HG03575 (cell line): ENCODE data around the gene MFAP2.
"Not testable (repeated sequence)": the region's sequence is repeated elsewhere in the genome, so short reads cannot be mapped to it uniquely, and the experiment has no call there.

Experiments used
- ATAC-seq: cut with Tn5 transposase; IDR thresholded peaks from one replicate; pipeline ENCODE4 v1.9.1; 2021; ENCODE audit not compliant: unreplicated experiment, insufficient number of reproducible peaks, low FRiP score; ENCODE audit errors: extremely low read depth

Gene MFAP2

DNA sequence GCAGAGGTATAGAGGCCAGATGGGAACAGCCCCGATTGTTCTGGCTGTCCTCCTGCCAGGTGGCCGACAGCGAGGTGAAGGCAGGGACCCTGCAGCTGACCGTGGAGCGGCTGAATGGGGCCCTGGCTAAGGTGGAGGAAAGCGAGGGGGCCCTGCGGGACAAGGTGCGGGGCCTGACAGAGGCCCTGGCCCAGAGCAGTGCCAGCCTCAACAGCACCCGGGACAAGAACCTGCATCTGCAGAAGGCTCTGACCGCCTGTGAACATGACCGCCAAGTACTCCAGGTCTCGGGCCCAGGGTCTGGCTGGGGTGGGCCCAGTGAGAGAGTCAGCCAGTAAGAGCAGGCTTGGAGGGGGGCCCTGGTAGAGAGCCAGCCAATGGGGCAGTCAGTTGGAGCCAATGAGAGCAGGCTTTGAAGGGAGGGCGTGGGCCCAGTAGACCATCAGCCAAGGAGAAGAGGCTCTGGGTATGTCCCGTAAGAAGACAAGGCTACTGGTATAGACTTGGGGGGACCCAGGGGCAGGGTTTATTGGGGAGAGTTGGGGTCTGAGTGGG is 11.3 kb downstream of the MFAP2 start:
- ATAC-seq = no peak

DNA sequence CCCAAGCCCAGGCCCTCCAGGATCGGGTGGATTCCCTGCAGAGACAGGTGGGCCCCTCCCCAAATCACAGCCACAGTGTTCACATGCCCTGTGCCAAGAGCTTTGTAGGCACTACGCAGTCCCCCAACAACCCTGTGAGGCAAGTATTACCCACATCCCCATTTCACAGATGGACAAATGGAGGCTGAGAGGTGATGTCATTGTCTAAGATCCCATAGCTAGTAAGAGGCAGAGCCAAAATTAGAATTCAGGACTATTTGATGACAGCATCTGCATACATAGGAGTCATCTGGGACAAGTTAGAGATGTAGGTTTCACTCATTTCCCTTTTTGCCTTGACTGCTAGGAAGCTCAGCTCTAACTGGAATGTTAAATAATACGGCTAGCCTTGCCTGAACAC is 12.0 kb downstream of the MFAP2 start:
- ATAC-seq = no peak

DNA sequence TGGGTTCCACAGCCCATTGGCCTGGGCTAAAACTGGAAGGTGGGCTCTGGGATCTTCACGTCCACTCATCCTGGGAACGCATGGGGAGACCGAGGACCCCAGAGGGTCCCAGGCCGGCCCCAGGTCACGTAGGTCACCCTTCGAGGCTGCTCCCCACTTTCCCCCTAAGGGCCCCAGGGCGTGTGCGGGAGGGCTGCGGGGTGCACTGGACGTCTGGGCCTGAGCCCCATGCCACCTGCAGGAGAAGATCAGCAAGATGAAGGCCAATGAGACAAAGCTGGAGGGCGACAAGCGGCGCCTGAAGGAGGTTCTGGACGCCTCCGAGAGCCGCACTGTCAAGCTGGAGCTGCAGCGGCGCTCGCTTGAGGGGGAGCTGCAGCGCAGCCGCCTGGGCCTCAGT is 12.5 kb downstream of the MFAP2 start:
- no peak for ATAC-seq

DNA sequence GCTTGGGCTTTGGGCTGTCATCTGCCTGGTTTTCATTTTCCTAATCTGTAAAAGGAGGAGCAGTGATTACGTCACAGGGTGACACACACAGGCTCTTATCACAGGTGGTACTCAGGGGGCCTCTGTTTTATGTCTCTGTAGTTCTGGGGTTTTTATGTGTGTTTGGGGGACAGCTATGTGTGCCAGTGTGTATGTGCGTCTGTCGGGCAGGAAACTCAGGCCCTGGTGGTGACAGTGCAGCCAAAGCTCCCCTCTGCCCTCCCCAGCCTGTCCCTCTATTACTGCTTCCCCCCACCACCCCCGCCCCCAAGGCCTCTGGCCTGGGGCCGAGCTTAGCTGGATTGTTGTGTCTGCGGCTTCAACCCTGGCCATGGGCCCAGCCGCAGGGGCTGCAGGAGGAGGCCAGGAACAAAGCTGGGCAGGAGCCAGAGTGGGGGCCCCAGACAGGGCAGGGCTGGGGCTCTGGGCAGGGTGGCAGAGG is 13.3 kb downstream of the MFAP2 start:
- ATAC-seq = no peak

DNA sequence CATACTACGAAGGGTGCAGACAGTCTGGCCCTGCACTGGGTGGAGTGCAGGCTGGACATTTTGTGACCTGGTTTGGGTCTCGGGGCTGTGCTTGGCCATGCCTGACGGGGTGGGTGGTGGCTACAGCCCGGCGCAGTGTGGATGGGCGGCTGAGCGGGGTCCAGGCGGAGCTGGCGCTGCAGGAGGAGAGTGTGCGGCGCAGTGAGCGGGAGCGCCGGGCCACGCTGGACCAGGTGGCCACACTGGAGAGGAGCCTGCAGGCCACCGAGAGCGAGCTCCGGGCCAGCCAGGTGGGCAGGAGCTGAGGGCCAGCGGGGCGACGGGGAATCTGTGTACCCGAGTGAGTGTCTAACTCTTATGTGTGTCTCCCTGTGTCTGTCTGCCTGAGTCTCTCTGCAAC is 14.1 kb downstream of the MFAP2 start:
- ATAC-seq = no peak

DNA sequence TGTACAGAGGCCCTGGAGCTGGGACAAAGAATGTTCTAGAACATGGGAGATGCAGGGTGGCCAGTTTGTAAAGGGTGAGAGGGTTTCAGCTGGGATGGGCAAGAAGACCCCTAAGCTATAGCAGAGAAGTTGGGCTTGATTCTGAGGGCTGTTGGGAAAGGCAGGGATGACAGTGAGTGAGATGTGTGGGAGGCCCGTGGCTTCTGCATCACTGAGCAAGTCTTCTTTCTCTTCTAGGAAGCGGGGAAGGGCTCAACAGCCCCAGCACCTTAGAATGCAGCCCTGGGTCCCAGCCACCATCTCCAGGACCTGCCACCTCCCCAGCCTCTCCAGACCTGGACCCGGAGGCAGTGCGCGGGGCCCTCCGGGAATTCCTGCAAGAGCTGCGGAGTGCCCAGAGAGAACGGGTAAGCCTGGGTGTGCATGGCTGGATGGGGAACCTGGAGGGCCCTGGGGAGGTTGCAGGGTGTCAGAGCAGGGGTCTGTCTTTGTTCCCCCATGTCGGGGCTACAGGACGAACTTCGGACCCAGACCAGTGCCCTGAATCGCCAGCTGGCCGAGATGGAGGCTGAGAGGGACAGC is 14.8 kb downstream of the MFAP2 start:
- no peak for ATAC-seq

DNA sequence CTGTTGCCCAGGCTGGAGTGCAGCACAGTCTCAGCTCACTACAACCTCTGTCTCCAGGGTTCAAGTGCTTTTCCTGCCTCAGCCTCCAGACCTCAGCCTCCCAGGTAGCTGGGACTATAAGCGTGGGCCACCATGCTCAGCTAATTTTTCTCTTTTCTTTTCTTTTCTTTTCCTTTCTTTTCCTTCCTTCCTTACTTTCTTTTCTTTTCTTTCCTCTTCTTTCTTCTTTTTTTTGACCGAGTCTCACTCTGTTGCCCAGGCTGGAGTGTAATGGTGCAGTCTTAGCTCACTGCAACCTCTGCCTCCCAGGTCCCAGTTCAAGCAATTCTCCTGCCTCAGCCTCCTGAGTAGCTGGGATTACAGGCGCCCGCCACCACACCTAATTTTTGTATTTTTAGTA is 16.3 kb downstream of the MFAP2 start:
- ATAC-seq = not testable (repeated sequence)

DNA sequence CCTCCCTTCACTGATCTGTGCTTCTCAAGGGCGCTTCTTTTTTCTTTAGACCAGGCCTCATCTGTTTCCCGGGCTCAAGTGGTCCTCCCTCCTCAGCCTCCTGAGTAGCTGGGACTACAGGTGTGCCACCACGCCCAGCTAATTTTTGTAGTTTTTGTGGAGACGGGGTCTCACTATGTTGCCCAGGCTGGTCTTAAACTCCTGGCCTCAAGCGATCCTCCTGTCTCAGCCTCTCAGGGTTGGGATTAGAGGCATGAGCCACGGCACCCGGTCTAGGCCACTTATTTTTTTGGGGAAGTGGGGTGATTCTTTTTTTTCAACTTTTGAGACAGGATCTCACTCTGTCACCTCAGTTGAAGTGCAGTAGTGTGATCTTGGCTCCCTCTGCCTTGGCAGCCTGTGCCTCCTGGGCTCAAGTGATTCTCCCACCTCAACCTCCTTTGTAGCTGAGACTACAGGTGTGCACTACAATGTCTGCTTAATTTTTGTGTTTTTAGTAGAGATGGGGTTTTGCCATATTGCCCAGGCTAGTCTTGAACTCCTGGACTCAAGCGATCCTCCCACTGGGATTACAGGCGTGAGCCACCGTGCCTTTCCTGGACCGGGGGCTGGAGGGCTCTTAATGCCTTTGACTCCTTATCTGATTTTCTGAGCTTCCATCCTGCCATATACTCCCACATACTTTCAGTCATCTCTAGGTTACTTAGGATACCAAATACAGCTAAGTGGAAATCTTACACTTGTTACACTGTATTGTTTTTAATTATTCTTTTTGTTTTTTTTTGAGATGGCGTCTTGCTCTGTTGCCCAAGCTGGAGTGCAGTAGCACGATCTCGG is 18.9 kb downstream of the MFAP2 start:
- ATAC-seq = no peak

DNA sequence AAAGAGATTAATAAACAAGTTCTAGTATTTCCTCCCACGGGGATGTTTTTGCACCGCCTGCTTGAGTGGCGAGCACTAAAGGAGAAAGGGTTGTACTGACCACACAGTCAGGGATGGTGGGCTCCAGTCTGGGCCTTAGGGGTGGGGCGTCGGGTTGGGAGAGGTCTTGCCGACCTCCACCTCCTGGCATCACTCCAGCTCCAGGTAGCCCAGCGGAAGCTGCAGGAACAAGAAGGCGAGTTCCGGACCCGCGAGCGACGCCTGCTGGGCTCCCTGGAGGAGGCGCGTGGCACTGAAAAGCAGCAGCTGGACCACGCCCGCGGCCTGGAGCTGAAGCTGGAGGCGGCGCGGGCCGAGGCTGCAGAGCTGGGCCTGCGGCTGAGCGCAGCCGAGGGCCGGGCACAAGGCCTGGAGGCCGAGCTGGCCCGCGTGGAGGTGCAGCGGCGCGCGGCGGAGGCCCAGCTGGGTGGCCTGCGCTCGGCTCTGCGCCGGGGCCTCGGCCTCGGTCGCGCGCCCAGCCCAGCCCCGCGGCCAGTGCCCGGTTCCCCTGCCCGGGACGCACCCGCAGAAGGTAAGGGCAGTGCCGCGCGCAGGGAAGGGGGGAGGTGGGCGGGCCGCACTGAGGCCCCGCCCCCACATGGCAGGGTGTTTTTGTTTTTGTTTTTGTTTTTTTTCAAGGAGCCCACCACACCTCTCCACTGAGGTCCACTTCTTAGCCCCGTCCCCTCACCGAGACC is 19.7 kb downstream of the MFAP2 start:
- ATAC-seq = no peak

DNA sequence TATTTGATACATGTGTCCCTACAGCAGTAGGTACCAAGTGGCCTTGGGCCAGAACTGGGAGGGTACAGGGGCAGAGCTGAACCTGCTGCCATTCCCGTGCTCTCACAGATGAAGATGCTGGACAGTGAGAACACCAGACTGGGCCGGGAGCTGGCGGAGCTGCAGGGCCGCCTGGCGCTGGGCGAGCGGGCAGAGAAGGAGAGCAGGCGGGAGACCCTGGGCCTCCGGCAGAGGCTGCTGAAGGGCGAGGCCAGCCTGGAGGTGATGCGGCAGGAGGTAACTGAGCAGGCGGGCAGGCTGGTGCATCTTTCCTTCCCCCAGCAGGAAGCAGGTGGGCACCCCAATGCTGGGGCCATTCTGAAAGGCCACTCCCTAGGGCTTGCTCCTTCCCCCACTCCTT is 21.9 kb downstream of the MFAP2 start:
- no peak for ATAC-seq

DNA sequence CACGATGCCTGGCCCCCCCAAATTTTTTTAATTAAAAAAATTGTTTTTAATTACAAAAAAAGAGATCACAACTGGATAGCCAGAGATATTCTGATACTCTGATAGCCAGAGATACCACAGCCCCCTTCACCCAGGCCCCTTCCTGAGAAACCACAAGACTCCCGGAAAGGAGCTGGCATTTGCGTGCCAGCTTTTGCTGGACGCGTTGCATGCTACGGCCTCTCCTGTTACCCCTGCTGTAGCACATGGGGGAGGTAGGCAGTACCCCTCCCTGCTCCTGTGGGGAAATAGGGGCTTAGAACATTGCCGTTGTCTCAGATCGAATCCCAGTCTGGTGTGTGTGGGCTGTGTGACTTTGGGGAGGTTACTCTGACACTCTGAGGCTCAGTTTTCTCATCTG is 22.7 kb downstream of the MFAP2 start:
- no peak for ATAC-seq

DNA sequence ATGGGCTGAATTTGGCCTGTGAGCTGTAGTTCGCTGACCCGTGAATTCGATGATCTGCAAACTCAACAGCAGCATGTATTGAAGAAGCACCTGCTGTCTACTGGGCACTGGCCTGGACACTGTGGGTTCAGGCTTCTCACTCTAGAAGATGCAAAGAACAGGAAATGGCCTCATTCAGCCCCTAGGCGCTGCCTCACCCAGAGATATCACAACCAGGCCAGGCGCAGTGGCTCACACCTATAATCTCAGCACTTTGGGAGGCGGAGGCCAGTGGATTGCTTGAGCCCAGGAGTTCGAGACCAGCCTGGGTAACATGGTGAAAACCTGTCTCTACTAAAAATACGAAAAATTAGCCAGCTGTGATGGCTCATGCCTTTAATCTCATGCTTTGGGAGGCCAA is 23.6 kb downstream of the MFAP2 start:
- no peak for ATAC-seq

DNA sequence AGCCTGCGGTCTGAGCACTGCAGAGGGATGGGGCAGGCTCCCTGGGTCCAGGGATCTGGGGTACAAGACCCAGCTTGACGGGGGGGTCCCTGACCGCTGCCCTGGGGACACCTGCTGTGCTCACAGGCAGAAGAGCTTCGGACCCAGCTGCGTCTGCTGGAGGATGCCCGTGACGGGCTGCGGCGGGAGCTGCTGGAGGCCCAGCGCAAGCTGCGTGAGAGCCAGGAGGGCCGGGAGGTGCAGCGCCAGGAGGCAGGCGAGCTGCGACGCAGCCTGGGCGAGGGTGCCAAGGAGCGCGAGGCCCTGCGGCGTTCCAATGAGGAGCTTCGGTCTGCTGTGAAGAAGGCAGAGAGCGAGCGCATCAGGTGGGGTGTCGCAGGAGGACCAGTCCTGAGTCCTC is 25.2 kb downstream of the MFAP2 start:
- ATAC-seq = no peak

DNA sequence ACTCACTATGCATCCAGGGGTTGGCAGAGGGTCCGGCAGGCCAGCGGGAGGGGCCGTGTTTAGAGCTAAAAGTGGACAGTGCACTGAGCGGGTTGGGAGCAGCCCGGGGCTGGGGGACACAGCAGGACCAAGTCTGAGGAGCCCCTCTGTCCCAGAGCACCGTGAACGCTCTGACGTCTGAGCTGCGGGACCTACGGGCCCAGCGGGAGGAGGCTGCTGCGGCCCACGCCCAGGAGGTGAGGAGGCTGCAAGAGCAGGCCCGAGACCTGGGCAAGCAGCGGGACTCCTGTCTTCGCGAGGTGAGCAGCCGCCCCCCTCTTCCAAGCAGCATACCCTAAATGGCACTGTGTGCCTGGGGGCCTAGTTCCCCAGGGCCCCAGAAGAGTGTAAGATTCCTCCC is 25.8 kb downstream of the MFAP2 start:
- no peak for ATAC-seq

DNA sequence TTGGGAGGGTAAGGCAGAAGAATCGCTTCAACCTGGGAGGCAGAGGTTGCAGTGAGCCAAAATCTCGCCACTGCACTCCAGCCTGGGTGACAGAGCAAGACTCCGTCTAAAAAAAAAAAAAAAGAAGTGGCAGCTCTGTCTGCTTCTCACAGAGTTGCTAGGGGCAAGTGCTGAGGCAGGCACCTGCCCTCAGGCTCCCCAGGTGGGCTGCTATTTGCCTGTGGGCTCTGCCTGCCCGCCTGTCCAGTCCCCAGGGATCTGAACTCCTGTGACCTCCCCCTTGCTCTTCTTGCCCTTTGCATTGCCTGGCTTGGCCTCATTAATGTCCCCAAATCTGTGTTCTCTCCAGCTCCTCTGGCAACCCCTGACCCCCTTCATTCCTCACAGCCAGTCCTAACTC is 28.0 kb downstream of the MFAP2 start:
- ATAC-seq = not testable (repeated sequence)

DNA sequence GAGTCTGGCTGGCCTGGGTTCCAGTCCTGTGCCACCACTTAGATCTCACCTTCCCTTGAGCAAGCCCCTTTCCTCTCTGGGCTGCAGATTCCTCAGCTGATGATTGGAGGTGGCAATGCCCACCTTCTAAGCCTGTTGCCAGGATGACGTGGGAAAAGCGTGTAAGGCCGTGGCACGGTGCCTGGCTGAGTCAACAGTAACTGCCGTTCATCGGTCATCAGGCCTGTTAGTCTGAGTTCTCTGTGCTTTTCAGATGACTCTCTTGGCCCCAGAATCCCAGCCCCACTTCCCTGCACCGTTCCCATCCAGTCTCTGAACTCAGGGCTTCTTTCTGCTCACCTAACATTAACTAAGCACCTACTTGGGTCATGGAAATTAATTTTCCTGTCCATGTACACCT is 31.4 kb downstream of the MFAP2 start:
- ATAC-seq = not testable (repeated sequence)

DNA sequence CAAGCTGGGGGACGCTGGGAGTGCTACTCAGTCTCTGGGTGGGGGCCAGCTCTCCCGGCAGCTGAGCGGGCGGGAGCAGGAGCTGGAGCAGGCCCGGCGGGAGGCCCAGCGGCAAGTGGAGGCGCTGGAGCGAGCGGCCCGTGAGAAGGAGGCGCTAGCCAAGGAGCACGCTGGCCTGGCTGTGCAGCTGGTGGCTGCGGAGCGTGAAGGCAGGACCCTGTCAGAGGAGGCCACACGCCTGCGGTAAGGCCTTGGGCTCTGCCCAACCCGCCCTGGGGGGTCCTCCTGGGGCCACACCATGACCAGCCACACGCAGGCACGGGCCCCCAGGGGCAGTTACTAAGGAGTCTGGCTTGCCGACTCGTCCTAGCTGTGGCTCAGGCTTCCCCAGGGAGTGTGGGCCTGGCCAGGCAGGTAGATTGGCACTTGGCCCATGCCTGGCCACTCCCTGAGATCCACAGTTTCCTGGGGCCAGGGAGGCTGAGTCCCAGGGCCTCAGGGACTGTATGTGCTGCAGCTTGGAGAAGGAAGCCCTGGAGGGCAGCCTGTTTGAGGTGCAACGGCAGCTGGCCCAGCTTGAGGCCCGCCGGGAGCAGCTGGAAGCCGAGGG is 32.0 kb downstream of the MFAP2 start:
- ATAC-seq = not testable (repeated sequence)

DNA sequence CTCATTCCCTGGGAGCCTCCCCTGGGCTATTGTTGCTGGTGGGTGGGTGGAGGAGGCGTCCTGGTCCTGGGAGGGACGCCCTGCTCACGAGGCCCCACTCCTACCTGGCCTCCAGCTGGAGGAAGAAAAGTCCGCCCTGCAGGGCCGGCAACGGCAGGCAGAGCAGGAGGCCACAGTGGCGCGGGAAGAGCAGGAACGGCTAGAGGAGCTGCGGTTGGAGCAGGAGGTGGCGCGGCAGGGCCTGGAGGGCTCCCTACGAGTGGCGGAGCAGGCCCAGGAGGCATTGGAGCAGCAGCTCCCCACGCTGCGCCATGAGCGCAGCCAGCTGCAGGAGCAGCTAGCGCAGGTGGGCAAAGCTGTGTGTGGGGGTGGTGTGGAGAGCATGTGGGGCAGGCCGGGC is 33.8 kb downstream of the MFAP2 start:
- no peak for ATAC-seq

DNA sequence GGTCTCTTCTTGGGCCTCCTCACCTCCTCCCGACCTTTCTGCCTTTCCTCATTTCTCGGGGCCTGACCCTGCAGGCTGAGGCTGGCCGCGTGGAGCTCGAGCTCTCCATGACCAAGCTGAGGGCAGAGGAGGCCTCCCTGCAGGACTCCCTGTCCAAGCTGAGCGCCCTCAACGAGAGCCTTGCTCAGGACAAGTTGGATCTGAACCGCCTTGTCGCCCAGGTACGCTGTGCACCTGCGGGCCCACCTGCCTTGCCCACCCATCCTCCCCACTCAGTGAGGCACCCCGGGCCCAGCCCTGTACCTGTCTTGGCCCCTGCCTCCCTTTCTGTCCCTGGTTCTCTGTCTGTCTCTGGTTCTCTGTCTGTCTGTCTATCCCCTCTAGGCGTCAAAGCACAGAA is 34.2 kb downstream of the MFAP2 start:
- ATAC-seq = not testable (repeated sequence)
